ENCODE measurements around the gene SCYGR2.

SCYGR2 gene

DNA sequence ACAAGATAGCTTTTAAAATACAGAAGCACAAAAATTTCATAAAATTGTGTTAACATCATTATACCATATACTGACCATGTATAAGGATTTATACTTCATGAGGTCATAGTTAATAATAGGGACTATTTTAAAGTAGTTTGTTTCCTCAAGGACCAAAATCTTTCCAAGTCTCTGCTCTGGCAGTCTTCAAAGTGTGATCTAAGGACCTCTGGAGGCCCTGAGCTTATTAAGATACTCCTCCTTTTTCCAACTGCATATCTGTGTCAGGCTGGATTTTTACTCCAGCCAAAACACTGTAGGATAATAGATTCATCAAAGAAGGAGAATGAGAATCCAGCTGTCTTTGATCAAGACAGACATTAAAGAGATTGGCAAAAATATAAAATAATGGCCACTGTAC is 1.7 kb upstream of the SCYGR2 start:
- H3K4me1 Mint-ChIP-seq (ENCODE audit: low read depth), result peaks cover 8% of the 10 kb centered on the region
- H3K27me3 Mint-ChIP-seq (ENCODE audit: low read depth), result peaks cover 26% of the 10 kb centered on the region
- H3K27ac Mint-ChIP-seq, result no peak overlapping the region
- H3K4me3 Mint-ChIP-seq, result no peak overlapping the region
- H3K36me3 Mint-ChIP-seq (ENCODE audit: low read depth), result no peaks in the 10 kb centered on the region
- no peaks in the 10 kb centered on the region for H3K9me3 Mint-ChIP-seq

DNA sequence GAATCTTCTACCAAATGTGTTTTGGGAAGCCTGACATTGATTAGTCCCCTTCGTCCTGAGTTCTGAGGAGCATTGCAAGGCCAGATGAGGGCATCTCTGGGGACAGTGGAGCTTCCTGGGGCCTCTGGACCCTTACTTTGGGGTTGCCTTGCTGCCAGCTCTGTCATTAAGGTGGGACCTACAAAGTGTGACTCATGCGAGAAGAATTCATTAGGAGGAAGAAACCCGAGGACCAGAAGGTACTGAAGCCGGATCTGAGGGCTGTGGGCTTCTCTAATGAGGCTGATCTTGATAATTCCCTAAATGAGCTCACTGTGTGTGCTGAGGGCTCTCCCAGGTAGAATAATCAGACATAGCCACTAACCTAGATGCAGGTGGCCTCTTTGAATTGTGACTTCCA is 695 bp upstream of the SCYGR2 start:
- H3K36me3 Mint-ChIP-seq (ENCODE audit: low read depth), result no peaks in the 10 kb centered on the region
- peaks cover 26% of the 10 kb centered on the region for H3K27me3 Mint-ChIP-seq (ENCODE audit: low read depth)
- no peak overlapping the region for H3K4me3 Mint-ChIP-seq
- H3K4me1 Mint-ChIP-seq (ENCODE audit: low read depth), result peaks cover 4% of the 10 kb centered on the region
- no peaks in the 10 kb centered on the region for H3K9me3 Mint-ChIP-seq
- H3K27ac Mint-ChIP-seq, result no peak overlapping the region

DNA sequence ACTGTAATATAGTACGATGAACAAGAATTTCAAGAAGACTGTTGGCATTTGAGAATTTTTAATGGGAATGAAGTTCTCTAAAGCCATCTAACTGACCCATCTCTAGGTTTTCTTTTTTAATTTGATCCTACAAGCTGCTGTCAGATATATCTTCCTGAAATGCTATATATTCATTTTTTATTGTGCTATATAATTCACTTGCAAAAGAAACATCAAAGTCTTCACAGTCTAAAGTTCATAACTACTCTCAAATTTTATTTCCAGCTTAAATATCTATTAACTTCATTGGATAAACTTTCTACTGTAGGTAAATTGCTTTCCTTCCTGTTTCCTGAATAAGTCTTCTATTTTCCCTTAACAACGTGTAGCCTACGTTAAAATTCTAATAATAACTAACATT is 3.7 kb downstream of the SCYGR2 start:
- H3K27me3 Mint-ChIP-seq (ENCODE audit: low read depth), result peaks cover 14% of the 10 kb centered on the region
- H3K4me1 Mint-ChIP-seq (ENCODE audit: low read depth), result no peaks in the 10 kb centered on the region
- no peak overlapping the region for H3K4me3 Mint-ChIP-seq
- no peak overlapping the region for H3K27ac Mint-ChIP-seq
- H3K36me3 Mint-ChIP-seq (ENCODE audit: low read depth), result no peaks in the 10 kb centered on the region
- H3K9me3 Mint-ChIP-seq, result no peaks in the 10 kb centered on the region

DNA sequence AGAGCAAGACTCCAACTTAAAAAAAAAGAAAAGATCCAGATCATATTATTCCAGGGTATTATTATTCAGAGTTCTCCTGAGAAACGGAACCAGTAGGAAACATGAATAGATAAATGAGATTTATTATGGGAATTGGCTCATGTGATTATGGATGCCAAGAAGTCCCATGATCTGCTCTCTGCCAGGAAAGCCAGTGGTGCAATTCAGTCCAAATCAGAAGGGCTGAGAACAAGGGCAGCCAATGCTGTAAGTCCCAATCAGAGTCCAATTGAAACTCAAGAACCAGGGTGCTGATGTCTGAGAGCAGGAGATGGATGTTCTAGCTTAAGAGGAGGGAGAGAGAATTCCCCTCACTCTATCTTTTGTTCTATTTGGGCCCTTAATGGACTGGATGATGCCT is 7.8 kb downstream of the SCYGR2 start:
- peaks cover 30% of the 10 kb centered on the region for H3K27me3 Mint-ChIP-seq (ENCODE audit: low read depth)

DNA sequence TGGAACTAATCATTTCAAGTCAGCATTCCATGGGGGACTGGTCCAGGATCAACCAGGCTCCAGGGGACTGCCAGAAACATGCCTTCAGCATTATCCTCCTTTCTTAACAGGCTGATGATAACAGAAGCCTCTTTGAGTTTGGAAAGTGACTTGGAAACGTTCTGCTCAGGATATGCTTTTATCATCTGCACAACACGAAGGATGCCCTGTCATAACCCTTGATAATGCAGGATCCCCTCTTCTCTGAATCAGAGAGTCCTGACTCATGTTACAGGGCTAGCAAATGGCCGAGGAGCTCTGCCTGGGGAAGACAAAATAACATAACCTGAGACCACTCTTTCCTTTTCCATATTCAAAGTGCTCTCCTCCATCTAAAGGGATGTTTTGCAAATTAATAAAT is 9.2 kb downstream of the SCYGR2 start:
- H3K27ac Mint-ChIP-seq, result no peak overlapping the region
- no peak overlapping the region for H3K4me3 Mint-ChIP-seq
- no peaks in the 10 kb centered on the region for H3K36me3 Mint-ChIP-seq (ENCODE audit: low read depth)
- peaks cover 30% of the 10 kb centered on the region for H3K27me3 Mint-ChIP-seq (ENCODE audit: low read depth)
- H3K9me3 Mint-ChIP-seq, result no peaks in the 10 kb centered on the region
- H3K4me1 Mint-ChIP-seq (ENCODE audit: low read depth), result peaks cover 6% of the 10 kb centered on the region

More for the DNA sequence above, 7.8 kb downstream of the SCYGR2 start:
- H3K4me1 Mint-ChIP-seq (ENCODE audit: low read depth), result peaks cover 6% of the 10 kb centered on the region
- H3K9me3 Mint-ChIP-seq, result no peaks in the 10 kb centered on the region
- no peaks in the 10 kb centered on the region for H3K36me3 Mint-ChIP-seq (ENCODE audit: low read depth)
- no peak overlapping the region for H3K27ac Mint-ChIP-seq
- H3K4me3 Mint-ChIP-seq, result no peak overlapping the region

DNA sequence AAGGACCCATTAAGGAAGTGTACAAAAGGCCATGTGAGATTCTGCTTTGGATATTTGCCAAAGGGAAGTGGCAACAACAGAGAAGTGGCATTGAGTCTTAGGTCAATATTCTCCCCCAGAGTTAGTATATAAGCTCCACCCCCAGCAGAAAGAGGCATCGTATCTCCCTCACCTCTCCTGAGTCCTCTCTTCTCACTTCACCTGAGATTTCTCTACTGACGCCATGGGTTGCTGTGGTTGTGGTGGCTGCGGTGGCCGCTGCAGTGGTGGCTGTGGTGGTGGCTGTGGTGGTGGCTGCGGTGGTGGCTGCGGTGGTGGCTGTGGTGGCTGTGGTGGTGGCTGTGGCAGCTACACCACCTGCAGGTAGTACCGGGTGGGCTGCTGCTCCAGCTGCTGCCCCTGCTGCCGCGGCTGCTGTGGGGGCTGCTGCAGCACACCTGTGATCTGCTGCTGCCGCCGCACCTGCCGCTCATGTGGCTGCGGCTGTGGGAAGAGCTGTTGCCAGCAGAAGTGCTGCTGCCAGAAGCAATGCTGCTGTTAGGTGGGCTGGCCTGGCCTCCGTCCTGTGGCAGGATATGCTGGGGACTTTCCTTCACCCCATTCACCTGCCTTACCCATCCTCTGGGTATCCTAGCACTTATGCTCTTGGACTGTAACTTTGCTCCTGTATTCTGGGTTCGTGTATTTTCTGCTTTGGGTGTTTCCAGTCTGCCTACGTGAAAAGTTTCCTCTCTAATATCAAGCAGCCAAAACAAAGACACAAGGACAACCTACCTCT is 10.1 kb downstream of the SCYGR2 start:
- Mint-ChIP-seq H3K4me1 (ENCODE audit: low read depth) (peaks cover 6% of the 10 kb centered on the region), H3K27ac (no peak overlapping the region), H3K27me3 (ENCODE audit: low read depth) (peaks cover 30% of the 10 kb centered on the region), H3K36me3 (ENCODE audit: low read depth) (no peaks in the 10 kb centered on the region), H3K4me3 (no peak overlapping the region), H3K9me3 (no peaks in the 10 kb centered on the region)

DNA sequence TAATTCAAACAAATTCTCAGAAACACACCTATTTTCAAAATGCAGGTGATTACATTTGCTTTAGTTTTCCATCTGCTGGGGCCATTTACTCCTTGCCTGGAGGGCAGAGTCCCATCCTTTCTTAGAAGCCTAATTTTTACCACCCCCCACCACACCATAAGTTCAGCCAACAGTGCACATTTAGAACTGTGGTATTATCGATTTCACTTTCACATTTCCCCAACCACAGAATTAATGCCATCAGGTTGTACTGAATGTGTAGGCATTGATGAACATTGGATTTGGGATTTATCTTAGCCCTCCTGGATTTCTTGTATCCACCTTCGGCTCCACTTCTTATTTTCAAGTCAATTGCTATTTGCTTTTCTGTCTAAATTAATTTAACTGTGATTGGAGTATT is 11.4 kb downstream of the SCYGR2 start:
- Mint-ChIP-seq H3K27ac (no peak overlapping the region), H3K9me3 (no peaks in the 10 kb centered on the region), H3K36me3 (ENCODE audit: low read depth) (no peaks in the 10 kb centered on the region), H3K4me3 (no peak overlapping the region), H3K4me1 (ENCODE audit: low read depth) (peaks cover 6% of the 10 kb centered on the region), H3K27me3 (ENCODE audit: low read depth) (peaks cover 30% of the 10 kb centered on the region)

DNA sequence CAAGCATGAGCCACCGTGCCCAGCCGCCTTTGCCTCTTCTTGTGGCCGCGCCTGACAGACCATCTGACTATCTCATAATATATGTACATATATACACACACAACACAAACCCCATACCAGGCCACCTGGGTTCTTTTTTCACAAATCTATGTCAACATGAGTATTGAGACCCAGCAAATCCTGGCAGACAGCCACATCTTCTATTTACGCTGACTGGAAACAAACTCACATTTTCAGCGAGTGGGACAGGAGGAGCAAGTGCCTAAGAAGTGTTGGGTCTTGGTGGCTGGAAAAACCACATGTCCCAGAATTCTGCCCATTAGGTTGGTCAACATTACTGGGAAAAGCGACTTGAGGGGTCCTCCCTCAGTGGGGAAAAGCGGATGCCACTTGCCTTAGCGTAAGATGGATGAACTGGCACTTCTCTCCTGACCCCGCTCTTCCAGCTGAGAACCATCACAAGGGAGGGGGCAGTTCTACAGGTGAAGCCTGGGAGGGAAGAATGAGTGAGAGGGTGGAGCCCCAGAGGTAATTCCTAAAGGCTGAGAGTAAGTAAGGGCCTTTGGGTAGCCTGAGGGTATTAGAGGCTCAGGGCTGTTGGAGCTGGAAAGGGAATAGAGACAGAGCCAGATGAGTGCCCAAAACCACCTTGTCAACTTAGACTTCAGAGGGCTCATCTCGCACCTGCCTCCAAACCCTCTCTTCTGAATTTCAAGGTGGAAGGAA is 14.0 kb downstream of the SCYGR2 start:
- H3K4me3 Mint-ChIP-seq, result no peak overlapping the region
- H3K27me3 Mint-ChIP-seq (ENCODE audit: low read depth), result peaks cover 31% of the 10 kb centered on the region
- peaks cover 6% of the 10 kb centered on the region for H3K4me1 Mint-ChIP-seq (ENCODE audit: low read depth)
- no peaks in the 10 kb centered on the region for H3K36me3 Mint-ChIP-seq (ENCODE audit: low read depth)
- H3K9me3 Mint-ChIP-seq, result no peaks in the 10 kb centered on the region
- H3K27ac Mint-ChIP-seq, result no peak overlapping the region

DNA sequence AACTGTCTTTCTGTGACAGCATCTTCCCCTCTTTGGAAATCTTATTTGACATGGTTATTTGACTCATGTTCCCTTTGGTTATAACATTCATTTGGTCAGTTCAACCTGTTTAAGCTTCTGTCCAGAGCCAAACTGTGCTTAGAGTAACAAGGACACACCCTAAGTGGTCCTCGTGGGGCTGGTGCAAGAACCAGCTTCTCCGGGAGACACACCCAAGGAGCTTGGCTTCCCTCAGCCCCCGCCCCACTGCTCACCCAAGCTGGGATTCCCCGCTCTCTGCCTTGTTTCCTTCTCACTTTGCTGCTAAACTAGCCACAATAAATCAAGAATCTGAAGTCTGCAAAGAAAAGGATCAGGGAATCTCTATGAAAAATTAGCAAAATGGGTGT is 14.6 kb downstream of the SCYGR2 start:
- Mint-ChIP-seq H3K4me1 (ENCODE audit: low read depth) (peaks cover 6% of the 10 kb centered on the region), H3K27me3 (ENCODE audit: low read depth) (peaks cover 27% of the 10 kb centered on the region), H3K4me3 (no peak overlapping the region), H3K9me3 (no peaks in the 10 kb centered on the region), H3K27ac (no peak overlapping the region), H3K36me3 (ENCODE audit: low read depth) (no peaks in the 10 kb centered on the region)

DNA sequence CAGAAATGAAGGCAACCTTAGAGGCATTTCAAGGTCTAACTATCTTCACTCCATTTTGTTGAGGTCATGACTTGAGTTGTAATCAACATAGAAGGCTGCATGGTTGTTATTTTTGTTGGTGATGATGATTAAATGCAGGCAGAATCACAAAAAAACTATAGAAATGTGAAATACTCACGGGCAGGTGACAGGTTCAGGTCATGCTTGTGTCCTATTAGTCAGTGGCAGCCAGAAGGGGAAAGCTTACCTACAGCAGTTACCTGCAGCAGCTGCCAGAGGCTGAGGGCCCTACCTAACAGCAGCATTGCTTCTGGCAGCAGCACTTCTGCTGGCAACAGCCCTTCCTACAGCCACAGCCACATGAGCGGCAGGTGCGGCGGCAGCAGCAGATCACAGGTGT is 15.6 kb downstream of the SCYGR2 start:
- Mint-ChIP-seq H3K27me3 (ENCODE audit: low read depth) (peaks cover 22% of the 10 kb centered on the region), H3K27ac (no peak overlapping the region), H3K4me1 (ENCODE audit: low read depth) (peaks cover 4% of the 10 kb centered on the region), H3K9me3 (no peaks in the 10 kb centered on the region), H3K36me3 (ENCODE audit: low read depth) (no peaks in the 10 kb centered on the region), H3K4me3 (no peak overlapping the region)

DNA sequence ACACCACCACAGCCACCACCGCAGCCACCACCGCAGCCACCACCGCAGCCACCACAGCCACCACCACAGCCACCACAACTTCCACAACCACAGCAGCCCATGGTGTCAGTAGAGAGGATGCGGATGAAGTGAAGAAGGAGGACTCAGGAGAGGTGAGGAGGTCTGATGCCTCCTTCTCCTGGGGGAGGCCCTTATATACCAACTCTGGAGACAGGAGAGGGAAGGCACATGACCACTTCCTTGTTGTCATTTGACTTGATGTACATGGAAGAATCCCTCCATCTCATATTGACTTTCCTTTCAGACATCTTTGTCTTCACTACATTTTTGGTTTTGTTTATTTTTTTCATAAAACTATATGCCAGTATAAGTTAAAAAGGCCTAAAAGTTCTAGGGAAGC is 16.0 kb downstream of the SCYGR2 start, which contains the start of gene SCYGR3:
Gene SCYGR3 (minus strand): TSS at position 101 of the 400 bp plus-strand sequence. CDS start 0 bp downstream, at position 101.
- peaks cover 4% of the 10 kb centered on the region for H3K4me1 Mint-ChIP-seq (ENCODE audit: low read depth)
- H3K27me3 Mint-ChIP-seq (ENCODE audit: low read depth), result peaks cover 18% of the 10 kb centered on the region
- H3K36me3 Mint-ChIP-seq (ENCODE audit: low read depth), result no peaks in the 10 kb centered on the region
- no peak within 1 kb of the TSS for H3K4me3 Mint-ChIP-seq
- H3K27ac Mint-ChIP-seq, result no peak within 1 kb of the TSS
- no peaks in the 10 kb centered on the region for H3K9me3 Mint-ChIP-seq

DNA sequence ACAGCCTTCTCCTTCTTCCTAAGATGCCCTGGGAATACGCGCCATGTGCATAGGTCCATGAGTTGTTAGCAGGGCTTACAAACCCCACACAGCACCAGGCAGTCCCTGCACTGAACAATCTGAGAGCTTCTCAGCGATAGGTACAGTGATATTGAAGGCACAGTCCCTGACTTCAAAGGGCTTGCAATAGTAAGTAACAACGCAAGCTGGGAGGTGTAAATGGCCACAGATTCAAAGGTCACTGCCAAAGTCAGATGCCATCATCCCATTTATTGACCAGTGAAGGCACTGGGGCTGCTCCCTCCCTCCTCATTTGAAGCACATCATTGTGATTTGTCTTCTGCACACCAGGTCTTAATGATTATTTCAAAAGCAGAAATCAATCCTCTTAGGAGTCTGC is 16.5 kb downstream of the SCYGR2 start:
- H3K27me3 Mint-ChIP-seq (ENCODE audit: low read depth), result peaks cover 15% of the 10 kb centered on the region
- H3K27ac Mint-ChIP-seq, result no peak overlapping the region
- no peaks in the 10 kb centered on the region for H3K9me3 Mint-ChIP-seq
- H3K4me3 Mint-ChIP-seq, result no peak overlapping the region
- H3K4me1 Mint-ChIP-seq (ENCODE audit: low read depth), result peaks cover 2% of the 10 kb centered on the region
- H3K36me3 Mint-ChIP-seq (ENCODE audit: low read depth), result no peaks in the 10 kb centered on the region

DNA sequence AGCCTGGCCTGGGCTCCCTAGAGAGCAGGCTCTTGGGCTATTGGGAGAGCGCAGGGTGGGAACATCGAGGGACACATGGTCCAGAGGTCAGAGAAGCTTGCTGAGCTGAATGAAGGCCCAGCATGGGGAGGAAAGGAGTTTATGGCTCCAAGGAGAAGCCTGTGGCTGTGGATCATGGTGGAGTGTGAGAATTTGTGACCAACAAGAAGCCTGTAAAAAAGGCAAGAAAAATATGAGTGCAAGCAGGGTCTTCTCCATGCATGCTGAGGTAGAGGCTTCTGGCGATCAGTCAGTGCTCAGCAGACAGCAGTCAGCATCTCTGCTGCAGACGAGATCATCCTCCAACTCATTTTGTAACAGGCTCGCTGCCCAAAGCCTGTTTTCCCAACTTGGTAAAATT is 17.2 kb downstream of the SCYGR2 start:
- H3K27ac Mint-ChIP-seq, result no peak overlapping the region
- H3K27me3 Mint-ChIP-seq (ENCODE audit: low read depth), result peaks cover 10% of the 10 kb centered on the region

DNA sequence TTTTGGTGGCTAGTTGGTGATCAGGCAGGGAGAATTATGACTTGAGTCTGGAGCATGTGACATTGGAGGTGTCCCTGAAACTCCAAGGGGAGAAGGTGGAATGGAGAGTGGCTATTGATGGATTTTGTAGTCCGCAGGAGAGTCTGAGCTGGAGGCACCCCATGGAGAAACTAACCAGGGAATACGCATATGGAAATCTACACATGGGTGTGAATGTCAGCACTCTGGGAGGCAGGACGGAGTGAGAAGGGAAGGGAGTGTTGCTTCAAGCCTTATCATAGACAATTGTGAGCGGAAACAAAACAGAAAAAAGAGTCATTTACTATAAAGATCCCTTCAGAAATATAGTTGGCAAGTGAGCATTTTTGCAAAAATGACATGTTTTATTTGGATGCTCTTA is 17.9 kb downstream of the SCYGR2 start:
- no peaks in the 10 kb centered on the region for H3K4me1 Mint-ChIP-seq (ENCODE audit: low read depth)
- H3K36me3 Mint-ChIP-seq (ENCODE audit: low read depth), result no peaks in the 10 kb centered on the region
- H3K27ac Mint-ChIP-seq, result no peak overlapping the region
- peaks cover 10% of the 10 kb centered on the region for H3K27me3 Mint-ChIP-seq (ENCODE audit: low read depth)
- H3K9me3 Mint-ChIP-seq, result no peaks in the 10 kb centered on the region
- no peak overlapping the region for H3K4me3 Mint-ChIP-seq

More for the DNA sequence above, 17.2 kb downstream of the SCYGR2 start:
- Mint-ChIP-seq H3K9me3 (no peaks in the 10 kb centered on the region), H3K4me3 (no peak overlapping the region), H3K4me1 (ENCODE audit: low read depth) (no peaks in the 10 kb centered on the region), H3K36me3 (ENCODE audit: low read depth) (no peaks in the 10 kb centered on the region)
